ENCODE results near the gene PSMB3.
"Not testable (repeated sequence)": the region's sequence is repeated elsewhere in the genome, so short reads cannot be mapped to it uniquely, and the experiment has no call there.

Gene PSMB3

GRCh38 chr17:38725066-38725465, 27.5 kb upstream of the PSMB3 start:
- no peak for DNase-seq (ENCODE audit: low read depth)
- no peak overlapping the region for H3K4me3 ChIP-seq (ENCODE audit: low read depth, low read length)
- TF ChIP-seq, protein P1, sequence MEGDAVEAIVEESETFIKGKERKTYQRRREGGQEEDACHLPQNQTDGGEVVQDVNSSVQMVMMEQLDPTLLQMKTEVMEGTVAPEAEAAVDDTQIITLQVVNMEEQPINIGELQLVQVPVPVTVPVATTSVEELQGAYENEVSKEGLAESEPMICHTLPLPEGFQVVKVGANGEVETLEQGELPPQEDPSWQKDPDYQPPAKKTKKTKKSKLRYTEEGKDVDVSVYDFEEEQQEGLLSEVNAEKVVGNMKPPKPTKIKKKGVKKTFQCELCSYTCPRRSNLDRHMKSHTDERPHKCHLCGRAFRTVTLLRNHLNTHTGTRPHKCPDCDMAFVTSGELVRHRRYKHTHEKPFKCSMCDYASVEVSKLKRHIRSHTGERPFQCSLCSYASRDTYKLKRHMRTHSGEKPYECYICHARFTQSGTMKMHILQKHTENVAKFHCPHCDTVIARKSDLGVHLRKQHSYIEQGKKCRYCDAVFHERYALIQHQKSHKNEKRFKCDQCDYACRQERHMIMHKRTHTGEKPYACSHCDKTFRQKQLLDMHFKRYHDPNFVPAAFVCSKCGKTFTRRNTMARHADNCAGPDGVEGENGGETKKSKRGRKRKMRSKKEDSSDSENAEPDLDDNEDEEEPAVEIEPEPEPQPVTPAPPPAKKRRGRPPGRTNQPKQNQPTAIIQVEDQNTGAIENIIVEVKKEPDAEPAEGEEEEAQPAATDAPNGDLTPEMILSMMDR (IDR thresholded peaks at IDR 0.05; ENCODE audit: low read depth, low read length, missing control alignments): no peak

- DNase-seq (ENCODE audit: low read depth); H3K4me3 ChIP-seq (ENCODE audit: low read depth, low read length): not testable (repeated sequence)
These were observed 26.4 kb upstream of the PSMB3 start for GRCh38 chr17:38726145-38726544.

DNA sequence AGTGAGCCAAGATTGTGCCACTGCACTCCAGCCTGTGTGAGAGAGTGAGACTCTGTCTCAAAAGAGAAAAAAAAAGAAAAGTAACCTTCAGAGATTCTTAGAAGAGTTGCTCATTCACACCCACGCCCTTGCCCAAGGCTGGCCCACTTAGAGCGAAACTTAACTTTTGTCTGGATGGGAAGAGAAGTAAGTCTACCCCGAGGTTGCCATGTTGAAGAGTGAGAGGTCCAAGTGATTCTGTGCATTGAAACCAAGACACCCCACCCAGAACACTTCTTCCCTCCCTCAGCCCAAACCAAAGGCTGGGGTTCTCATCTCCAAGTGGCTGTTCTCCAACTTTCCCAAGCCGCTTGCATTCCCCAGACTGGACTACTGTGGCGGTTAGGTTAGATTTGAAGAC, 24.8 kb upstream of the PSMB3 start:
- TF ChIP-seq, protein P1 (IDR thresholded peaks at IDR 0.05; ENCODE audit: low read depth, low read length, missing control alignments): no peak
- no peak overlapping the region for H3K4me3 ChIP-seq (ENCODE audit: low read depth, low read length)
- no peak for DNase-seq (ENCODE audit: low read depth)

DNA sequence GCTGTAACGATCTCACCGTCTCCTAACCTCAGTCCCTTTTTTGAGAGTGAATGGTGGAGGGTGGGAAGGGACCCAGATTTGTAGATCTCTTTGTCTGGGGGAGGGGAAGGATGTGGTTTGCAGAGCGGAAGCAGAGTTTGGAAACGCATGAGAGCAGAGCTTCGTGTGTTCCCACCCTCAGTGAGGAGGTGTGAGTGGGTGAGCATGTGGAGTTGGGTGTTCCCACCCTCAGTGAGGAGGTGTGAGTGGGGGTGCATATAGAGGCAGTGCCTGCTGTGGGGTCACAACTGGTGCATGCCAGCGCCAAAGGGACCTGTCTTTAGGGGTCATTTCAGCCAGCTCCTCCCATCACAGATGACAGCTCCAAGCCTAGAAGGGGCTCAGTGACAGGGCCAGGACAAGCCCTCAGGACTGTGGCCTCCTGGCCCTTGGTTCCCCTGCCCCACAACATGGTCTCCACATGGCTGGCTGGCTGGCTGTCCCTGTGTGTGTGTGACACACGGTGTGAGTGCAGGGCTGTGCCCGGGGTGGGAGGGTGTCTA, 24.2 kb upstream of the PSMB3 start:
- no peak for DNase-seq (ENCODE audit: low read depth)
- H3K4me3 ChIP-seq (ENCODE audit: low read depth, low read length): no peak overlapping the region
- TF ChIP-seq, protein P1 (IDR thresholded peaks at IDR 0.05; ENCODE audit: low read depth, low read length, missing control alignments): no peak

- no peak for DNase-seq (ENCODE audit: low read depth)
- H3K4me3 ChIP-seq (ENCODE audit: low read depth, low read length): peak overlapping the region; percentile 59
- TF ChIP-seq, protein P1 (IDR thresholded peaks at IDR 0.05; ENCODE audit: low read depth, low read length, missing control alignments): no peak
These were observed 23.1 kb upstream of the PSMB3 start for GRCh38 chr17:38729368-38729885.

DNA sequence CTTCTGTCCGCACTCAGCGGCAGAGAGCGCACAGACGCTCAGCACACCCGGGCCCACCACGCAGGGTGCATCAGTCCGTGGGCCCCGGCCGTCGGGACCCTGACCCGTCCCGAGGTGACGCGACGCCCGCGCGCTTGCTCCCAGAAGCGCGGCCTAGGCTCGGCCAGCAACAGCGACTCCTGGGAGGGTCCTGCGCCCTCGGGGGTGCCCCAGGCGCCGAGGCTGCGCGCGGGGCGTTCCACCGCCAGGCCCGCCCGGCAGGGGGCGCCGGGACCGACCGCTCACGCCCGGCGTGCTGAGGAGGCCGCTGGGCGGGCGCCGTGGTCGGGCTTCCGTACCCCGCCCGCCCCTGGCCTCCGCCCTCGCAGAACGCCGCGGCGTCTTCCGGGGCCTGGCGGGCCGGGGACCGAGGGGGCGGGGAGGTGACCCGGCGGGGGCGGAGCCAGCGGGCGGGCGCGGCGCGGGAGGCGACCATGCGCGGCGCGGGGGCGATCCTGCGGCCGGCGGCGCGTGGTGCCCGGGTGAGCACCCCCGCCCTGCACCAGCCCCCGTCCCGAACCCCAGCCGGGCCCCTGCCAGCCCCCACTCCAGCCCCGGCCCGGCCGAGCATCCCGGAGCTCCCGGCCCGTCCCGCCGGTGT, 22.5 kb upstream of the PSMB3 start, which contains the start of gene CISD3:
Gene CISD3 (plus strand): TSS at position 456 of the 640 bp plus-strand sequence. CDS start 18 bp downstream, at position 474.
- TF ChIP-seq, protein P1 (IDR thresholded peaks at IDR 0.05; ENCODE audit: low read depth, low read length, missing control alignments): peak; percentile 70
- H3K4me3 ChIP-seq (ENCODE audit: low read depth, low read length): peak within 1 kb of the TSS; percentile 70
- no peak for DNase-seq (ENCODE audit: low read depth)

DNA sequence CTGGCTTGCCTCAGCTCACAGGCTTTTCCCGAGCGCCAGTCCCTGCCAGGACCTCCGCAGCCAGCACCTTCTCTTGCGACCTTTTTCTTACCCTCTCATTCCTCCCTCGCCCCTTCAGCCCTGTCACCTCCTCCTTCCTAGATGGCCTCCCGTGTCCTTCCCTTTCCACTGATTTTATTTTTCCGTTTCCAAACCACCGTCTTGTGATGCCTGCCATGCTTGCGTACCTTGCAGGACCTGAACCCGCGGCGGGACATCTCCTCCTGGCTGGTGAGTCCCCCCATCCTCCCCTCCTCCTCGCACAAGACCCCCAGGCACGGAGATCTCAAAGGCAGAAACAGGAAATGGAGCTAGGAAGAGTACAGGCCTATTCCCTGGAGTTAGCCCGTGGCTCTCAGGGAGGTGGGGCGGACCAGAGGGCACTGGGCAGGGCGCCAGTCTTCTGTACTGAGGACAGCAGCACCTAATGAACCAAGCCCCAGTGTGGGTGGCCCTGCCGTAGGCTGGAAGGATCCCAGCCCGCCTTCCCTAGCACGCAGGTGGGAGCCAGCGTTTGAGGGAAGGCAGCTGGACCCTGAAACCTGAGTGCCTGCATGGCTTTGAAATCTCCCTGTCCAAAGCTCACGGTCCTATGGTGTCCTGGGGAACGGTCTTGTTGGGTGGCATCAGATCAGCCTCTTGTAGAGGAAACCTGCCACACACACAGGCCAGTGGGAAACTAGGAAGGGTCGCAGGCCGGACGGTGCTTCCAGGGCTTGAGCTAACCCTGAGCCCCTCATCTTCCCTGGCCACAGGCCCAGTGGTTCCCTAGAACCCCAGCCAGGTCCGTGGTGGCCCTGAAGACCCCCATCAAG, 21.8 kb upstream of the PSMB3 start:
- TF ChIP-seq, protein P1 (IDR thresholded peaks at IDR 0.05; ENCODE audit: low read depth, low read length, missing control alignments): no peak
- no peak for DNase-seq (ENCODE audit: low read depth)
- H3K4me3 ChIP-seq (ENCODE audit: low read depth, low read length): peak overlapping the region; percentile 70

All from GM12864 (cell line).